GM13977 (cell line): ENCODE measurements around the gene SPART.

Experiments
- DNase-seq: peaks from one replicate; pipeline ENCODE4 v3.0.0; 2012; ENCODE audit warnings: low spot score
- in situ Hi-C: fragments of 300-500 bp; cut with MboI; formaldehyde crosslinking; loops from one replicate; pipeline ENCODE4 v1.12.0; 2022; ENCODE audit warnings: low sequenced_read_pairs, low pct_unique_long_range_greater_than_20kb, mixed read lengths, inconsistent platforms; ENCODE audit not compliant: unreplicated experiment
- TF ChIP-seq, protein P1 (sequence below): IDR thresholded peaks from 2 replicates; pipeline ENCODE4 v1.5.1; 2012; ENCODE audit warnings: mild to moderate bottlenecking, control low read depth; ENCODE audit not compliant: insufficient read depth; ENCODE audit errors: extremely low read depth, missing control alignments

SPART gene

GRCh38 chr13:36360903-36361302 lies 14.7 kb upstream of the SPART start:
- DNase-seq, result no peak
- TF ChIP-seq, protein P1, sequence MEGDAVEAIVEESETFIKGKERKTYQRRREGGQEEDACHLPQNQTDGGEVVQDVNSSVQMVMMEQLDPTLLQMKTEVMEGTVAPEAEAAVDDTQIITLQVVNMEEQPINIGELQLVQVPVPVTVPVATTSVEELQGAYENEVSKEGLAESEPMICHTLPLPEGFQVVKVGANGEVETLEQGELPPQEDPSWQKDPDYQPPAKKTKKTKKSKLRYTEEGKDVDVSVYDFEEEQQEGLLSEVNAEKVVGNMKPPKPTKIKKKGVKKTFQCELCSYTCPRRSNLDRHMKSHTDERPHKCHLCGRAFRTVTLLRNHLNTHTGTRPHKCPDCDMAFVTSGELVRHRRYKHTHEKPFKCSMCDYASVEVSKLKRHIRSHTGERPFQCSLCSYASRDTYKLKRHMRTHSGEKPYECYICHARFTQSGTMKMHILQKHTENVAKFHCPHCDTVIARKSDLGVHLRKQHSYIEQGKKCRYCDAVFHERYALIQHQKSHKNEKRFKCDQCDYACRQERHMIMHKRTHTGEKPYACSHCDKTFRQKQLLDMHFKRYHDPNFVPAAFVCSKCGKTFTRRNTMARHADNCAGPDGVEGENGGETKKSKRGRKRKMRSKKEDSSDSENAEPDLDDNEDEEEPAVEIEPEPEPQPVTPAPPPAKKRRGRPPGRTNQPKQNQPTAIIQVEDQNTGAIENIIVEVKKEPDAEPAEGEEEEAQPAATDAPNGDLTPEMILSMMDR, result no peak
- in situ Hi-C loops, result no loop called here

DNA sequence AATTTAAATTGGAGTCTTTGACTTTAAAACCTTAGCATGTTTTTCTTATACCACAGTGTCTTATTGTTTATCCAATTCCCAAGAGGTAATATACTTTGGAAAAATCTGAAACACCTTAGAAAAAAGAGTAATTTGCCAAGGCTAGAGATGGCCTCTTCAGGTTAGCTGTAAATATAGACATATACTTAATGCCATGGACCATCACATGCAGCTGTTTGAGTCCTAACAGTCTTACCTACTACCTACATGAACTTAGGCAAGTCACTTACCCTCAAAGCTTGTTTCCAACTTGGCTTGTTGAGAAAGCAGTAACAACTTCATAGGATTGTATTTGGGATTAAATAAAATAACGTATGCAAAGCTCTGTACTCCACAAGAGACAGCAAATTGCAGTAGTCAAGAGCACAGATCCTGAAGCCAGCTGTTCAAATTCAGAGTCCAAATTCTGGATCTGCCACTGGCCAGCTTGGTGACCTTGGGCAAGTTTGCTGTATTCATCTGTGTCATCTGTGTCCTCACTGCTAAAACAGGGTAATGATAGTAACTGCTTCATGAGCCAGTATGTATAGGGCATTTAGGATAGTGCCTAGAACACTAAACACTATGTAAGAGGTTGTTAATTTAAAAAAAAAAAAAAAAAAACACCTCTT lies 13.2 kb upstream of the SPART start:
- in situ Hi-C loops, result no loop called here
- TF ChIP-seq, protein P1, result no peak
- DNase-seq, result no peak

GRCh38 chr13:36358175-36358718 lies 12.1 kb upstream of the SPART start:
- in situ Hi-C loops, result no loop called here
- TF ChIP-seq, protein P1, result no peak
- no peak for DNase-seq

- TF ChIP-seq, protein P1, result no peak
- no peak for DNase-seq
Measured at GRCh38 chr13:36357692-36358091, 11.5 kb upstream of the SPART start.

GRCh38 chr13:36357231-36357630 lies 11.0 kb upstream of the SPART start:
- TF ChIP-seq, protein P1, result no peak
- DNase-seq, result no peak
- in situ Hi-C loops, result no loop called here

More at GRCh38 chr13:36357692-36358091, 11.5 kb upstream of the SPART start:
- in situ Hi-C loops, result no loop called here

DNA sequence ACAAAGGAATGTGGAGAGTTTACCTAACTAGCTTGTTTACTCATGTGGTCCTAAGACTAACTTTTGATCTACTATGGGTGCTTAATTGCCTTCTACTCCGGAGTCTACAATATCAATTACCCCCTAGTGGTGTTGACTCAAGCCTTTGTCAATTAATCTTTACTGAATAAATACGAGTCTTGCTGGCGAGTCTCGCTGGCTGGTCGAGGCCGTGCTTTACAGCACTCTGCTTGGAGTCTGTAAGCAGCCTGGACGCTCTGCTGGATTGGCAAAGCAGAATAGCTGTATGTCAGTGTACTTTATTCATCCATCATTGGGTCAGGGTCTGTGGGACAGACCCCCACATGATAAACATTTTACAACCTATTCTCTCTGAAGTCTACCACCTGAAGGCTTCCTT lies 9.9 kb upstream of the SPART start:
- in situ Hi-C loops, result no loop called here
- no peak for DNase-seq
- TF ChIP-seq, protein P1, result no peak
